HG03460 (cell line): ENCODE results near the gene ROBO1.

Experiments
- ATAC-seq: cut with Tn5 transposase; IDR thresholded peaks from one replicate; pipeline ENCODE4 v1.9.1; 2021; ENCODE audit not compliant: unreplicated experiment

ROBO1 gene

DNA sequence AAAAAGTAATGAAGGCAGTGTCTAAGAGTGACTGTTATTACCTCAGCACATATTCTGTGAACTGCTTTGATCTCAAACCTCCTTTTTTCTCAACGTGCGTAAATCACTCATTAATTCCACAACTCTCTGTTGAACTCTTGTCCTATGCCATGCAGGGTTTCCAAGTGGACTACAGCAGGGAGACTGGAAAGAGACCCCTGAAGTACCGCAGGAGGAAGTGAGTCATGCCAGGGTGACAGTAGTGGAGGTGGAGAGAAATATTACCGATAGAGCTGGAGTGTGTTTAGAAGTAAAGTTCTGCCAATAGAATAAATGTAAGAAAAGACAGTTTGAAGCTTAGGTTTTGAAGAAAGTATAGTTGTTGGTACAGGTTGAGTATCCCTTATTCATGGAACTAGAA is 908.9 kb downstream of the ROBO1 start:
- no peak for ATAC-seq

DNA sequence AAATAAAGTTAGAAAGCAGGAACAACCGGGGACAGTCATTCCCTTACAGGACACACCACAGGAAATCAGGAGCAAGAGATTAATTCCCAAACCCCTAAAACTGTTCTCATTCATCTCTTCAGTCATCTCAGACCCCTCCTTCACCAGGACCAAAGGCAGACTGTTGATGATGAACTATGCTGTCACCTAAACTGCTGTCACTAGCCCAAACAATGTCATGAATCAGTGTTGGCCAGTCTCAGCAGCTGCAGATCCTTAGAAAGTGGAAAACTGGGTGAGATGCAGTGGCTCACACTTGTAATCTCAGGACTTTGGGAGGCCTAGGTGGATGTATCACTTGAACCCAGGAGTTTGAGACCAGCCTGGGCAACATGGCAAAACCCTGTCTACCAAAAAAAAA is 909.6 kb downstream of the ROBO1 start:
- no peak for ATAC-seq

DNA sequence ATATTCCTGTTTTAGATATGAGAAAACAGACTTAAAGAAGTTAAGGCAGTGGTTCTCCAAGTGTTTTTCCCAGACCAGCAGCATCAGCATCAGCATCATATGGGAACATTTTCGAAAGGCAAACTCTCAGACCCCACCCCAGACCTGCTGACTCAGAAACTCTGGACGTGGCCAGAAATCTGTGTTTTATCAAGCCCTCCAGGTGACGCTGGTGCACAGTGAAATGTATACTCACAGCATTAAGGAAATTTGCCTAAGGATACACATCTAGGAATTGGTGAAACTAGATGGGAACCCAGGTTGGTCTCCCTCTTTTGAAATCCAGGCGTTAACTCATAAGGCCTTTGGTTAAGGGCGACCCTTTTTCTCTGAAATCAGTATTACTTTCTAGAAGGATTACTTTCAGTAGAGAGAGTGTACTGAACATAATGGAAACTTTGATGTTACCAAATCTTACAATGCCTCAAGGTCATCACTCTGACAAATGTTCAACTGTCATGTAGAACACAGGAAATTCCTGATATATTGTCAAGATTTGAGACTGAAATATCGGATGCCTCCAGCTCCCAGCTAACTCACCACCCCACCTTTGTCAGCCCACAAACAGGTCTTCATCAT is 910.2 kb downstream of the ROBO1 start:
- ATAC-seq, result no peak

DNA sequence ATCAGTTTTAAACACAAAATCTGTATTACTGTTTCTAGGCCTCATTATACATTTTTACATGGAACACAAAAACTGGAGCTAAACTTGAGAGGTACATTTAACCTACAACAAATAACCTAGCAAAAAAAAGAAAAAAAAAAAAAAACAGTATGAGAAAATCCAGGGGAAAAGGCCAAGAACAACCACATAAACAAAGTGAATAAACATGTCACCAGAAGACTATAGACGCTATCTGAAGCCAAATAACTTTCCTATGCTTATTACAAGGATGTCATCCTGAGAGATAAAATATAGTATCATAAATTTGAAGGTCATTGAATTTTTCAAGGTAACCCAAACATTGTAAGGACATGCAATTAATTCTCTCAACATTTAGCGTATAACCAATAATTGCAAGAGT is 911.6 kb downstream of the ROBO1 start:
- no peak for ATAC-seq

DNA sequence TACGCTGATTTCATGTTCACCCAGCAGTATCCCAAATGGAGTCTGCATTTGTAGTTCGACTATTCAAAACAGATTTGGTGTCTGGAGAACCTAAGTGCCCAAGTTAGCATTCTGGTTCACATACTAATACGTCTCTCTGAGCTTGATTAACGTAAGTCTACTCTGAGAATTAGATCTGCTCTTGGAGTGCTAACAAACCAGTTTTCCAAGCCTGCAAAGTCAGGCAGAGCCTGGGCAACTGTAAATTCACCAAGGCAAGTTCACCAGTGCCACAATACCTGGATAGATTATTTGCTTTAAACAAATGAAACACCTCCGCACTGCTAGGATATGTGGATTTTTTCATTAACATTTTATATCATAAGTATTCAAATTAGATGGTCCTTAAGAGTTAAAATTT is 912.6 kb downstream of the ROBO1 start:
- no peak for ATAC-seq

DNA sequence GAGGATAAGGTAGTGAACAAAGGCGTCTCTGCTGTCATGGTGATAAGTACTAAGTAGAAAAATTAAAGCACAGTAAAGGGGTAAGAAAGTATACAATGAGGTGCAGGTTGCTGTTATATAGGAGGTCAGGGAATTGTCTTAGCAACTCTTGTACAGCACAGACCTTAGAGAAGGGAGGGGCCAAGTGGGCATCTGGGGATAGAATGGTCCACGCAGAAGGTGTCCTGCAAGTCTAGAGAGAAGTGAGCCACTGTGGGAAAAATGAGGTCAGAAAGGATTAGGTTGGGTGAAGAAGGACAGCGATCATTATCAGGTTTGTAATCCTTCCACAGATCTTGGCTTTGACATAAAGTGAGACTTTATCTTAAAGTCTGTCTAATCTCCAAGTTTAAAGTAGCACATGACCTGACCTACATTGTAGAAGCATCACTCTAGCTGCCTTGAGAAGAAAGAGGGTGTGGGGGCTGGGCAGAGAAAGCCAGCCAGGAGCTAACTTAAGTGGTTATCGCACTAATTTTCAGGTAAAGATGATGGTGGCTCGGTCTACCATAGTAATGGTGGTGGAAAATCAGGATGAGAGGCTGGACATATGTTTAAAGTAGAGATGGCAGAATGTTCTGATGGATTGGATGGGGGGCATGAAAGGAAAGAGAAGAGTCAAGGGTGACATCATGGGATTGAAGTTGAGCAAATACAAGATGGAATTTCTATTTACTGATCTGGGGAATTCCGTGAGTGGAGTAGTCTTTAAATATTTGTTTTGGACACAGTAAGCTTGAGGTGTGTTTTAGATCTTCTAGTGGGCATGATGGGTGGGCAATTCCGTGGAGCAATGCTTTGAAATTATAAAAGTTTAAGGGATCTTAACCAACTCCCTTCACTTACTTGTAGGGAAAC is 919.2 kb downstream of the ROBO1 start:
- ATAC-seq, result no peak

DNA sequence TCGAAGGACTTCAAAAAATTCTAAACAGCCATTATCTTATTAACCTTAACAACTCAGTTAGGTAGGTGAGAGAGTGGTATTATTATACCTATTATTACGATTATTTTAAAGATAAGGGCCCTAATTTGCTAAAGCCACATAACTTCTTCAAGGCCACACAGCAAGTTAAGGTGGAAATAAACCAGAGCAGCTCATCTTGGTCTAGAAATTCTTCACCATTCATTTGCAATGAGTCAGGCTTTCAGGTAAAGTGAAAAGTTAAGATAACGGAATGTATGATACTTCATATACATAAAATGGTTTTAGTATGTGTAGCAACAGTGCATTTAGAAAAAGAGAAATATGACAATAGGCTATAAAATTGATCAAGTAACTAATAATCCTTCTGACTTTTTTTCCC is 920.2 kb downstream of the ROBO1 start:
- no peak for ATAC-seq

DNA sequence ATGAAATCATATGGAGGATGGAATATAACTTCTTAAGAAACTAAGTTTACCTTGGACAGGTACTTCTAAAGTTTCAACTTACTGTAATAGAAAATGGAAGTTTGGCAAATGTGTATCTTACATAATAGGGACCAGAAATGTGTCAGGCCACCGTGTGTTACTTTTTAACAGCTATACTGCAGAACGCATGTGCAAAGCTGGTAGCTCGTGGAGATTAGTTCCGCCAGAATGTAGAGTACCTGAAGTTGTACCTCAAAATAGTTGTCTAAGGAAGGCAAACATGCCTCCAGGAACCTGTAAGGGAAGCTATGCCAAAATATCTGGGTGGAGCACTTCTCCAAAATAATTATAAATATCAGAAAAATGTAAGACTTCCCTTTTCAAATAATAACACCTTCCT is 920.6 kb downstream of the ROBO1 start:
- no peak for ATAC-seq

DNA sequence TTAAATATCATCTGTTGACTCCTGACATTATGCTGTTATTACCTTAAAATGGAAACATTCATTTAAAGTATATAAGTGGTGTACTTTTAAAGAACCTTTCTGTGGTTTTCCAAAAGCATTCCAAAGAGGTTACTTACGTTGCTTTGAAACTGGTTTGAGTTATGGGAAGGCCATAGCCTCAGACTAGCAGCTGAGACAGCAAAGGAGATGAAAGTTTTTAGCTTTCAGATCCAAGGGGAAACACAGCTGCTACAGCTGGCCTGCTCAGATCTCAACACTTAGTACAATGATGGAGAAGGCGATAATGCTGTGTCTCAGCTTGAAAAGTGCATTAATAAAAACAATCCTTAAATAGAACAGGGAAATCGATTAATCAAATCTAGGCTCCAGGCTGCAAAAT is 921.1 kb downstream of the ROBO1 start:
- ATAC-seq, result no peak

DNA sequence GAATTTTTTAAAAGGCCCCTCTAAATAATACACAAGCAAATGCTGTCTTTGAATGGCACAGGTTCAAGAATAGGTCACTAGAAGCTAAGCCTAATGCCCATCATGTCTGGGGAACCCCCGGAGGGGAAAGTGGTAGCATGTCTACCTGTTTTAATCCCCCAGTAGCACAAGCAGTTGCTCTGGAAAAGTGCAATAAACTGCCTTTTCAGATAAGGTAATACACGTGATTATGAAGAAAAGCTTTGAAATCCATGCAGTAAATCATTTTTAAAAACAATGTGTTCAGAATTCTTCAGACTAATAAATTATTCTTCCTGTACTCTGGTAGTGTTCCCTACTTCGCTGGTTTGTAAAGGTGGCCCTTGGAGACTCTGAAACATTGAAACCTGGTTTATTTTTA is 922.2 kb downstream of the ROBO1 start:
- no peak for ATAC-seq

DNA sequence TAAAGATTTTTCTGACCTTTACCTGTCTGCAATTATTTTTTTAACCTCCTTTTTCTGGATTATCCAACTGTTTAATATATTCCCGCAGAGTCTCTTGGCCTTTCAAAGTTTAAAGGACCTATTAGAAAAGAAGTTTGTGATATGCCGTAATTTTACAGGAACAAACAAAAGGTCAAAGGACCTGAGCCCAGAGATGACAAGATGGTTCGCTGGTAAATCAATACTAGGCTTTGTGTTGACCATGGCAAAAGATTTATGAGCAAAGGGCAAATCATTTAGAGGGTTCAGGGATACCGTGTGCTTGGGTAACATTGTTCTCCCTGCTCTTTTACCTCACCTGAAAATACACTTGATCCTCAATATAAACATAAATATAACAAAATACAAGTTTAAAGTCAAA is 923.5 kb downstream of the ROBO1 start:
- ATAC-seq, result no peak

DNA sequence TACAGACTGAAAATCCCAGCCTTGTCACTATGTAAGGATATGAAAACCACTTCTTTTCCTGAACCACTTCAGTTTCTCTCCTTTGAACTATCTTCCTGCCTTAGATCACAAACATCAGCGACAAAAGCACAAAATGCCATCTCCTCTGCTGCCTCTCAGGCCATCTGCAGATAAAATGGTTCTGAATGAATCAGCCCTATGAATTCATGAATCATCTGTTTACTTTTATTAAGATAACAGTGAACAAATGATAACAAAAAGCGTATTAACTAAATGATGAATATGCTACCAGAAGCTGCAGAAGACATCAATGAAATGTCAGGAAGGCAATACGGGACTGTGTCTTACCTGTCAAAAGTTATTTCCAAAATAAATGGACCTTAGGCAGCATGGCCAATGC is 928.1 kb downstream of the ROBO1 start:
- no peak for ATAC-seq

DNA sequence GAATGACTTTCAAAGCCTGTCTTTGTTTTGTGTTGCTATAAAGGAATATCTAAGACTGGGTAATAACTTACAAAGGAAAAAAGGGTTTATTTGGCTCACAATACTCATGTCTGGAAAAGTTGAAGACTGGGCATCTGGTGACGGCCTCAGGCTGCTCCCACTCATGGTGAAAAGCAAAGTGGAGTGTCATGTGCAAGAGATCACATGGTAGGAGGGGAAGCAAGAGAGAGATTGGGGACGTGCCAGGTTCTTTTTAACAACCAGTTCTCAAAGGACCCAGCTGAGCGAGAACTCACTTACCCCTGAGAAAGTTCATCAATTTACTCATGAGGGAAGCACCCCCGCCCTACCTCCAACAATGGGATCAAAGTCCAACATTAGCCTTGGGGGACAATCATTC is 929.4 kb downstream of the ROBO1 start:
- no peak for ATAC-seq

DNA sequence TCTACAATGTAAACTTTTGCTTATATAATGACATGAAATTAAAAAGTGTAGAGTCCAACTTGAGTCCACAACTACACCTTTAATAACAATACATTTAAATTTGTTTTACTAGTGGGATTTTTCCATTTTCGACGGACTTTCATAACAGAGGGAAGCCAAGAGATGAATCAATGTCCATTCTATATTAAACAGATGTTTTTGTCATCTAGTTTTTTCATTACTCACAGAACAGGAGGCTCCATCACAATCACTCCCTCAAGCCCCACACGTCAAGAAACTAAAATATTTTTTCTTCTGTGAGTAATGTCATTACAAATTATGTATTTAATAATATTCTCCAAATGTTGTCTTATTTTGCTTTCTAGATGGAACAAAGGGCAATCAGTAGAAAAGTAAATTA is 932.9 kb downstream of the ROBO1 start:
- no peak for ATAC-seq

DNA sequence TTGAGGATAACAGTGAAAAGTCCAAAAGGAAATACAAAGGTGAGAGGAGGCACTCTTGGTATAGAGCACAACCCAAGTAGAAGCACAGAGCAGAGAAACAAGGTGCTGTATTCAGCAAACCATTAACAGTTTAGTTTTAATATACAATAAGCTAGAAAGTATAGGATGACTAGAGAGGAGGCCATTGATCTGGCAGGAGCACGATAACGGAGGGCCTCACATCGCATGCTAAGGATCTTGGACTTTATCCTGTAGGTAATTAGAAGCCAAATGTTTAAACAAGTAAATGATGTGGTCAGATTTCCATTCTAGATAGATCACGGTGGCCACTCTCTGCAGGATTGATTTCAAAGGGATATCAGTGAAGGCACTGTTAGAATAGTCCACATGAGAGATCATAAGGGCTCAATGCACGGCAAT is 935.0 kb downstream of the ROBO1 start:
- no peak for ATAC-seq

DNA sequence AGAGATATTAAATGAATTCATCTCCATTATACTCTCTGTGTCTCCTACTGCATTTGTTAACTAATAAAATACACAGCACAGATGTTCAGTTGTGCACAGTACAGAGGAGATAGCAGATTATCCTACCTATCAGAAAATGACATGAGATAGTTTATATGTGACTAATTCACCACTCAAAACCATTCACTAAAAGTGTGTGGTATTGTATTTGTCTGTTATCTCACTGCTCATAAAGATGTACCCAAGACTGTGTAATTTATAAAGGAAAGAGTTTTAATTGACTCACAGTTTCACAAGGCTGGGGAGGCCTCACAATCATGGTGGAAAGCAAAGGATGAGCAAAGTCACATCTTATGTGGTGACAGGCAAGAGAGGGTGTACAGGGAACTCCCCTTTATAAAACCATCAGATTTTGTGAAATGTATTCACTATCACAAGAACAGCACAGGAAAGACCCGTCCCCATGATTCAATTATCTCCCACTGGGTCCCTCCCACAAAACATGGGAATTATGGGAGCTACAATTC is 936.3 kb downstream of the ROBO1 start:
- no peak for ATAC-seq

DNA sequence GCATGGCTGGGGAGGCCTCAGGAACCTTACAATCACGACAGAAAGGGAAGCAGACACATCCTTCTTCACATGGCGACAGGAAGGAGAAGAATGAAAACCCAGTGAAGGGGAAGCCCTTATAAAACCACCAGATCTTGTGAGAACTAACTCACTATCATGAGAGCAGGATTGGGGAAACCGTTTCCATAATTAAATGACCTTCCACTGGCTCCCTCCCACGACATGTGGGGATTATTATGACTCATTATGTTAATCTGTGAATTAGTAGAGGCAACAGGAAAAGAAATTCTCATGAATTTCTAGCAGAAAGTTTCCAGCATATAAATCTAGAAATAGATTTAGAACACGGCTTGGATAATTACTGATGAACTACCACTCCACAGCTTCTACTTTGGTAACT is 937.3 kb downstream of the ROBO1 start:
- no peak for ATAC-seq

DNA sequence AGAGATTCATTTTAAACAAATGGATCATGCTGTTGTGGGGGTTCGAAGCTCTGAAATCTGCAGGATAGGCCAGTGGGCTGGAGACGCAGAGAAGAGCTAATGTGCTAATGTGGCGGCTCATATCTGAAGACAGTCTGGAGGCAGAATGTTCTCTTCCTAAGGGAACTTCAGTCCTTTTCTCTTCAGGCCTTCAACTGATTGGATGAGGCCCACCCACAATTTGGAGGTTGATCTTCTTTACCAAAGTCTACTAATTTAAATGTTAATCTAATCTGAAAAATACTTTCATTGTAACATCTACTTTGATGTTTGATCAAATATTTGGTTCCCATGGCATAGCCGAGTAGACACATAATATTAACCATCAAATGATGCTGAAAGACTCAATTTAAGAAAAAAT is 940.2 kb downstream of the ROBO1 start:
- ATAC-seq, result no peak

DNA sequence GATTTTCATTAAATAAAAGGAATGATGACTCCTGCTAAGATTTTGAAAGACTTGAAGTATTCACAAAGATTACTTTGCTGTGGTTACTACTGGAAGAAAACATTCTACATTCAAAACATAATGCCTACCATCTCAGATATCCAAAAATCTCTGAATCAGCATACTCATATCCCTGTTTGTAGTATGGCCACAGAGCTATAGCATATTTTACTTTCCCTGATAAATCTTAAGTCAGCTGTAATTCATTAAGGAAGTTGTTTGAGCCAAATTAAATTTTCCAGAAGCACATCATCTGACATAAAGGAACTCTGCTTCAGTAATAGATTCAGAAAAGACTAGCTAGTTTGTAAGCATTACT is 942.0 kb downstream of the ROBO1 start:
- ATAC-seq, result no peak

DNA sequence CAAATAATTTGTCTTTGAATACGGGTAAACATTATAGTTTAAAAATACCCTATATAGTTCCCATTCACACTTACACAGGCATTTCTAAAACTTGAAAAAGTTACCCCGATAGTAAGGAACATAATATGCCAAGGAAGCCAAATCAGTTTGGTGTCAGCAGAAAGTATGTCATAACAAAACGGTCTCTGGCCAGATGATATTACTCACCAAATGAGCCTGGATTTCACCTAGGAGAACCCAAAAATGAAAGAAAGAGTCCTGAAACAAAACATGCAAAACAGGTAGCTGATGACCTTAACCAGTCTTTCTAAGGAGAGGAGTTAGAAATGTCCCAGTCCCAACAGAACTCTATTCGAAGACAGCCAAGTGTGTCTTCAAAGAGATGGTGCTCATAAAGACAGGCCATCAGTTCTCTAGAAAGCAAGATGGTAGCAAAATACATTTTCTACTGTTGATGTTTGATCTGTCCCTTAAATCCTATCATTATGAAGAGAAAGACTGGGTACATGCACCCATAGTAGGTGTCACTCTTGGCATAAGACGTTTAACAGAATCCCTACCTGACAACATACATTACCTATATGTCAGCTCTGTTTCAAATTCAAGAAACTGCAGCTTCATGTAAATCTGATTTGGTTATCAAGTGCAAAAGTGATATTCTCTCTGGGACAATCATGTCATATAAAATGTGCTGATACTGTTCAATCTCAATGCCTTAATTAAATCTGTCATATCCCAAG is 942.5 kb downstream of the ROBO1 start:
- no peak for ATAC-seq

DNA sequence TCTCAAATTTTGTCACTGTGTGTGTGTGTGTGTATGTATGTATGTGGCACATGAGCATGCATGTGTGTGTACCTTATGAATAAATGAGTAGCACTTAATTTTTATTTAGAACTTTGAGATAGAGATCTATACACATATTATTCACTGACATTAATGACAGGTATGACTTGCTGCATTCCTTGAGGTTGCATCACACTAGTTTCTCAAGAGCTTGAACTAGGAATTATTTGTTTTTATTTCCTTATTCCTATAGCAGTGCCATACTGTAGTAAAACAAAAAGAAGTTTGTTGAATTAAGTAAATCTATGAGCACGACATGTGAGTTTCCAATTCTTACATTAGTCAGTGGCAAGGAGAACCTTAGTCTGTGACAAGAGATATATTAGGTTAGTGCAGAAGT is 943.9 kb downstream of the ROBO1 start:
- no peak for ATAC-seq

DNA sequence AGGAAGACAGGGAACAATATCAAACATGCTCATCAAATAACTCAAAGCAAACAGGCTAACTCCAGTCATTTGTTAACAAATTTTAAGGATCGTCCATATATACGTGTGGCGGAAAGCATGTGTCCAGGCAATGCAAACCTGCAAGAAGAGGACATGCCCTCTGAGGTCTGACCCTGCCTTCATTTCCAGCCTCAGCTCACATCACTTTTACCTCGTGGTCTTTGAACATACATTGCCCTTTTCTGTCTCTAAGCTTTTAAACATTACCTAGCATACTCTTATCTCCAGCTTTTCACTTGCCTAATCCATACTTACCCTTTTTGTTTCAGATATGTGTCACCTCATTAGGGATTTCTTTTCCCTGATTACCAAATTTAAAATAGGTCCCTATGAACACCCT is 944.4 kb downstream of the ROBO1 start:
- ATAC-seq, result no peak
